ENCODE measurements around the gene DCD.

Gene DCD

GRCh38 chr12:54608769-54609168, 39.4 kb downstream of the DCD start:
- peak overlapping the region; percentile 71 for H3K27ac ChIP-seq
- H3K4me3 ChIP-seq = no peak overlapping the region
- no peak for DNase-seq (ENCODE audit: low read depth, low spot score)
- TF ChIP-seq FOXP2 (optimal IDR thresholded peaks at IDR 0.05; ENCODE audit: control extremely low read depth, extremely low read length, insufficient read depth) (no peak), EZH2 (IDR thresholded peaks at IDR 0.05) (no peak)
- no peaks in the 10 kb centered on the region for H3K9me3 ChIP-seq (ENCODE audit: low read depth, low read length)
- H3K36me3 ChIP-seq (ENCODE audit: insufficient read depth, low read length) = no peaks in the 10 kb centered on the region
- no peak overlapping the region for H3K9ac ChIP-seq (ENCODE audit: insufficient read length)

GRCh38 chr12:54608156-54608555, 40.0 kb downstream of the DCD start:
- Histone ChIP-seq H3K9me3 (ENCODE audit: low read depth, low read length) (no peaks in the 10 kb centered on the region), H3K9ac (ENCODE audit: insufficient read length) (no peak overlapping the region), H3K36me3 (ENCODE audit: insufficient read depth, low read length) (no peaks in the 10 kb centered on the region), H3K27ac (peak overlapping the region; percentile 71), H3K4me3 (no peak overlapping the region)
- DNase-seq (ENCODE audit: low read depth, low spot score) = no peak
- TF ChIP-seq FOXP2 (optimal IDR thresholded peaks at IDR 0.05; ENCODE audit: control extremely low read depth, extremely low read length, insufficient read depth) (no peak), POLR2AphosphoS5 (IDR thresholded peaks at IDR 0.05; ENCODE audit: borderline replicate concordance, low read depth, low read length) (no peak), EZH2 (IDR thresholded peaks at IDR 0.05) (no peak)

GRCh38 chr12:54606556-54606955, 41.6 kb downstream of the DCD start:
- H3K9ac ChIP-seq (ENCODE audit: insufficient read length) = no peak overlapping the region
- TF ChIP-seq EZH2 (IDR thresholded peaks at IDR 0.05) = no peak
- TF ChIP-seq POLR2AphosphoS5 (IDR thresholded peaks at IDR 0.05; ENCODE audit: borderline replicate concordance, low read depth, low read length) = no peak
- TF ChIP-seq FOXP2 (optimal IDR thresholded peaks at IDR 0.05; ENCODE audit: control extremely low read depth, extremely low read length, insufficient read depth) = no peak

GRCh38 chr12:54605138-54605970, 42.8 kb downstream of the DCD start:
- no peaks in the 10 kb centered on the region for H3K36me3 ChIP-seq (ENCODE audit: insufficient read depth, low read length)
- H3K9me3 ChIP-seq (ENCODE audit: low read depth, low read length) = no peaks in the 10 kb centered on the region
- TF ChIP-seq POLR2AphosphoS5 (IDR thresholded peaks at IDR 0.05; ENCODE audit: borderline replicate concordance, low read depth, low read length) (no peak), EZH2 (IDR thresholded peaks at IDR 0.05) (no peak), FOXP2 (optimal IDR thresholded peaks at IDR 0.05; ENCODE audit: control extremely low read depth, extremely low read length, insufficient read depth) (no peak)
- no peak overlapping the region for H3K4me3 ChIP-seq
- H3K27ac ChIP-seq = peak overlapping the region; percentile 92
- no peak for DNase-seq (ENCODE audit: low read depth, low spot score)
- H3K9ac ChIP-seq (ENCODE audit: insufficient read length) = no peak overlapping the region

More at GRCh38 chr12:54606556-54606955, 41.6 kb downstream of the DCD start:
- Histone ChIP-seq H3K27ac (peak overlapping the region; percentile 92), H3K4me3 (no peak overlapping the region), H3K9me3 (ENCODE audit: low read depth, low read length) (no peaks in the 10 kb centered on the region), H3K36me3 (ENCODE audit: insufficient read depth, low read length) (no peaks in the 10 kb centered on the region)
- no peak for DNase-seq (ENCODE audit: low read depth, low spot score)

- H3K9ac ChIP-seq (ENCODE audit: insufficient read length) = no peak overlapping the region
- DNase-seq (ENCODE audit: low read depth, low spot score) = no peak
- no peaks in the 10 kb centered on the region for H3K36me3 ChIP-seq (ENCODE audit: insufficient read depth, low read length)
- TF ChIP-seq EZH2 (IDR thresholded peaks at IDR 0.05) = no peak
- peak overlapping the region; percentile 99 for H3K27ac ChIP-seq
- H3K9me3 ChIP-seq (ENCODE audit: low read depth, low read length) = no peaks in the 10 kb centered on the region
- no peak overlapping the region for H3K4me3 ChIP-seq
These were observed 43.7 kb downstream of the DCD start for GRCh38 chr12:54604436-54604835.

- TF ChIP-seq FOXP2 (optimal IDR thresholded peaks at IDR 0.05; ENCODE audit: control extremely low read depth, extremely low read length, insufficient read depth) (no peak), EZH2 (IDR thresholded peaks at IDR 0.05) (no peak), POLR2AphosphoS5 (IDR thresholded peaks at IDR 0.05; ENCODE audit: borderline replicate concordance, low read depth, low read length) (no peak; the same call in 1 of the 2 replicates)
- Histone ChIP-seq H3K9ac (ENCODE audit: insufficient read length) (peak overlapping the region; percentile 21), H3K9me3 (ENCODE audit: low read depth, low read length) (no peaks in the 10 kb centered on the region), H3K27ac (peak overlapping the region; percentile 99), H3K36me3 (ENCODE audit: insufficient read depth, low read length) (no peaks in the 10 kb centered on the region), H3K4me3 (peak overlapping the region; percentile 60; the same call in 1 of the 2 replicates)
- no peak for DNase-seq (ENCODE audit: low read depth, low spot score)
These were observed 44.3 kb downstream of the DCD start for GRCh38 chr12:54603872-54604271.

GRCh38 chr12:54603173-54603814, 44.9 kb downstream of the DCD start:
- peak overlapping the region; percentile 79 for H3K9ac ChIP-seq (ENCODE audit: insufficient read length)
- peak; percentile 93 for DNase-seq (ENCODE audit: low read depth, low spot score)
- no peak for TF ChIP-seq EZH2 (IDR thresholded peaks at IDR 0.05)
- TF ChIP-seq FOXP2 (optimal IDR thresholded peaks at IDR 0.05; ENCODE audit: control extremely low read depth, extremely low read length, insufficient read depth) = peak; percentile 66
- peak; percentile 26; the same call in 1 of the 2 replicates for TF ChIP-seq POLR2AphosphoS5 (IDR thresholded peaks at IDR 0.05; ENCODE audit: borderline replicate concordance, low read depth, low read length)

GRCh38 chr12:54602661-54603060, 45.5 kb downstream of the DCD start:
- H3K36me3 ChIP-seq (ENCODE audit: insufficient read depth, low read length) = no peaks in the 10 kb centered on the region
- H3K27ac ChIP-seq = peak overlapping the region; percentile 99
- no peak for DNase-seq (ENCODE audit: low read depth, low spot score)
- no peaks in the 10 kb centered on the region for H3K9me3 ChIP-seq (ENCODE audit: low read depth, low read length)
- peak overlapping the region; percentile 60 for H3K4me3 ChIP-seq
- TF ChIP-seq POLR2AphosphoS5 (IDR thresholded peaks at IDR 0.05; ENCODE audit: borderline replicate concordance, low read depth, low read length) (no peak), FOXP2 (optimal IDR thresholded peaks at IDR 0.05; ENCODE audit: control extremely low read depth, extremely low read length, insufficient read depth) (no peak), EZH2 (IDR thresholded peaks at IDR 0.05) (no peak)
- H3K9ac ChIP-seq (ENCODE audit: insufficient read length) = peak overlapping the region; percentile 79

More at GRCh38 chr12:54603173-54603814, 44.9 kb downstream of the DCD start:
- Histone ChIP-seq H3K27ac (peak overlapping the region; percentile 99), H3K4me3 (peak overlapping the region; percentile 60), H3K36me3 (ENCODE audit: insufficient read depth, low read length) (no peaks in the 10 kb centered on the region), H3K9me3 (ENCODE audit: low read depth, low read length) (no peaks in the 10 kb centered on the region)
